IMR-90 (cell line): ENCODE data around the gene DSCAML1. TPM values are rescaled to one million over a fixed set of nuclear protein-coding genes. Genes with fewer than 3 reads are reported as not detected.

ENCODE experiments used
- ATAC-seq: fragments of 200-7000 bp; cut with Tn5 transposase; 2 replicates; pipeline ENCODE4 v1.9.1; 2020; ENCODE audit warnings: low read depth, mild to moderate bottlenecking, moderate library complexity
- BruUV-seq: library from RNA; stranded (reverse); fragments of 400-500 nt; replicated peaks from 2 replicates; lab custom pipeline; 2021; lab: Mats Ljungman, UMichigan
- CTCF ChIA-PET: fragments of 300-600 bp; formaldehyde crosslinking; extraction: SDS; loops from one replicate; lab custom pipeline; 2021; ENCODE audit warnings: antibody characterized with exemption; lab: Yijun Ruan, JAX
- POLR2A ChIA-PET: fragments of 300-600 bp; sonication (Branson Sonifier 250); formaldehyde crosslinking; loops from one replicate; lab custom pipeline; 2022; ENCODE audit warnings: antibody characterized with exemption; ENCODE audit not compliant: unreplicated experiment; lab: Charles Lee
- DNase-seq: peaks from one replicate; pipeline ENCODE4 v3.0.0; 2013
- H2AFZ ChIP-seq: replicated peaks from 2 replicates; pipeline ENCODE3; 2013; ENCODE audit warnings: low read length, mild to moderate bottlenecking; ENCODE audit not compliant: poor library complexity
- H2AK5ac ChIP-seq: 2 replicates; pipeline ENCODE4 v1.6.1; 2013; ENCODE audit warnings: low read depth, low read length, inconsistent platforms
- H2AK9ac ChIP-seq: replicated peaks from 2 replicates; pipeline ENCODE3; 2013; ENCODE audit warnings: mild to moderate bottlenecking, low read depth, low read length, moderate library complexity; ENCODE audit not compliant: poor library complexity
- H2BK120ac ChIP-seq: 2 replicates; pipeline ENCODE4 v1.6.1; 2013; ENCODE audit warnings: low read depth, low read length, inconsistent platforms
- H2BK15ac ChIP-seq: 3 replicates; pipeline ENCODE4 v1.6.1; 2013; ENCODE audit warnings: low read depth, low read length, inconsistent platforms
- H2BK20ac ChIP-seq: 2 replicates; pipeline ENCODE4 v1.6.1; 2013; ENCODE audit warnings: low read depth, mild to moderate bottlenecking, inconsistent platforms, low read length, moderate library complexity
- H2BK5ac ChIP-seq: 2 replicates; pipeline ENCODE4 v1.6.1; 2013; ENCODE audit warnings: mild to moderate bottlenecking, low read depth, low read length, inconsistent platforms; ENCODE audit not compliant: poor library complexity, severe bottlenecking
- H3K14ac ChIP-seq: replicated peaks from 2 replicates; pipeline ENCODE4 v1.6.1; 2013; ENCODE audit warnings: low read depth, low read length, inconsistent platforms
- H3K18ac ChIP-seq: 2 replicates; pipeline ENCODE4 v1.6.1; 2013; ENCODE audit warnings: low read depth, low read length, control low read depth
- H3K23ac ChIP-seq: 2 replicates; pipeline ENCODE4 v1.6.1; 2013; ENCODE audit warnings: low read depth, low read length, inconsistent platforms
- H3K27ac ChIP-seq: 2 replicates; pipeline ENCODE4 v1.5.1; 2013; ENCODE audit warnings: mild to moderate bottlenecking, control low read depth, low read length; ENCODE audit not compliant: insufficient read depth
- H3K27me3 ChIP-seq: 2 replicates; pipeline ENCODE4 v1.6.1; 2013; ENCODE audit warnings: low read length; ENCODE audit not compliant: control insufficient read depth, insufficient read depth
- H3K36me3 ChIP-seq: 2 replicates; pipeline ENCODE4 v1.6.1; 2013; ENCODE audit warnings: low read length, mixed read lengths; ENCODE audit not compliant: control insufficient read depth, insufficient read depth
- H3K4ac ChIP-seq: 2 replicates; pipeline ENCODE4 v1.6.1; 2013; ENCODE audit warnings: low read depth, low read length, inconsistent platforms
- H3K4me1 ChIP-seq: 2 replicates; pipeline ENCODE4 v1.6.1; 2013; ENCODE audit warnings: low read length, mixed read lengths; ENCODE audit not compliant: control insufficient read depth, insufficient read depth
- H3K4me2 ChIP-seq: 2 replicates; pipeline ENCODE4 v1.6.1; 2013; ENCODE audit warnings: low read depth, mild to moderate bottlenecking, control low read depth, low read length, moderate library complexity
- H3K4me3 ChIP-seq: 2 replicates; pipeline ENCODE4 v1.5.1; 2013; ENCODE audit warnings: low read depth, mild to moderate bottlenecking, control low read depth, low read length, moderate library complexity; ENCODE audit not compliant: insufficient read depth
- H3K56ac ChIP-seq: 2 replicates; pipeline ENCODE4 v1.6.1; 2013; ENCODE audit warnings: low read length, inconsistent platforms; ENCODE audit not compliant: insufficient read depth; ENCODE audit errors: extremely low read depth
- H3K79me1 ChIP-seq, 2 experiments: 2 replicates each; pipeline ENCODE4 v1.6.1; 2013; ENCODE audit warnings: low read length in 2 of 2, inconsistent platforms in 1 of 2, low read depth in 1 of 2
- H3K9ac ChIP-seq: 2 replicates; pipeline ENCODE4 v1.6.1; 2013; ENCODE audit warnings: low read depth, low read length, control low read depth
- H3K9me1 ChIP-seq: 2 replicates; pipeline ENCODE4 v1.6.1; 2013; ENCODE audit warnings: low read length, inconsistent platforms; ENCODE audit not compliant: insufficient read depth
- H3K9me3 ChIP-seq: 2 replicates; pipeline ENCODE4 v1.6.1; 2013; ENCODE audit warnings: low read length; ENCODE audit not compliant: control insufficient read depth, insufficient read depth
- H4K20me1 ChIP-seq: 2 replicates; pipeline ENCODE4 v1.6.1; 2013; ENCODE audit warnings: low read length, inconsistent platforms; ENCODE audit not compliant: insufficient read depth
- H4K5ac ChIP-seq: 2 replicates; pipeline ENCODE4 v1.6.1; 2013; ENCODE audit warnings: mild to moderate bottlenecking, low read depth, low read length, control low read depth
- H4K8ac ChIP-seq, 2 experiments: 2 replicates each; pipeline ENCODE4 v1.6.1; 2013; ENCODE audit warnings: low read depth in 2 of 2, low read length in 2 of 2, control low read depth in 1 of 2, inconsistent platforms in 1 of 2
- H4K91ac ChIP-seq: 2 replicates; pipeline ENCODE4 v1.6.1; 2013; ENCODE audit warnings: low read depth, low read length, inconsistent platforms; ENCODE audit not compliant: insufficient read depth
- CEBPB ChIP-seq: IDR thresholded peaks from 2 replicates; pipeline ENCODE4 v1.6.1; 2012; ENCODE audit warnings: low read depth, low read length, improper control_type of control experiment
- CHD1 ChIP-seq: IDR thresholded peaks from 2 replicates; pipeline ENCODE4 v1.6.1; 2012; ENCODE audit warnings: low read depth, low read length, improper control_type of control experiment
- CTCF ChIP-seq: conservative IDR thresholded peaks from 2 replicates; pipeline ENCODE4 v1.5.1; 2012; ENCODE audit warnings: mild to moderate bottlenecking, low read depth, low read length, improper control_type of control experiment
- ELK1 ChIP-seq: fragments of 150-350 bp; IDR thresholded peaks from 2 replicates; pipeline ENCODE4 v1.6.1; 2016; ENCODE audit warnings: low read depth, mild to moderate bottlenecking, low read length, moderate library complexity, borderline replicate concordance
- WGBS, 2 experiments: methylation state at CpG; one replicate each; pipeline versions ENCODE4 v1.1.5 to v1.1.7; 2013; ENCODE audit warnings: missing lambda C conversion rate in 2 of 2; ENCODE audit not compliant: insufficient read length in 1 of 2; ENCODE audit errors: extremely low coverage in 2 of 2; 5-methylcytosine and 5-hydroxymethylcytosine counted together
- dilution Hi-C: fragments of 300-500 bp; cut with HindIII; formaldehyde crosslinking; loops from one replicate; pipeline ENCODE4 v1.14.3; 2018; ENCODE audit warnings: low sequenced_read_pairs; ENCODE audit not compliant: unreplicated experiment
- in situ Hi-C: fragments of 300-500 bp; cut with MboI; formaldehyde crosslinking; loops from 3 replicates; pipeline ENCODE4 v1.14.3; 2019; ENCODE audit warnings: low sequenced_read_pairs, inconsistent platforms, mixed read lengths
- intact Hi-C: fragments of 100-400 bp; cut with micrococcal nuclease; formaldehyde crosslinking; loops from 2 replicates; pipeline ENCODE4 v1.10.0; 2022
- polyA plus RNA-seq, 3 experiments: library from polyadenylated mRNA; depleted of rRNA; stranded (reverse); fragments of >200 nt; gene quantifications; 2 replicates each; pipeline ENCODE4 v1.2.3, GENCODE V29; 2012; ENCODE audit warnings: low replicate concordance in 1 of 3
- total RNA-seq: library from RNA; depleted of rRNA; stranded (reverse); fragments of >200 nt; gene quantifications from 2 replicates; pipeline ENCODE4 v1.2.3, GENCODE V29; 2012

The DSCAML1 gene
- total and polyA plus RNA-seq, 2 of the 4 experiments (the other 2 are of a cell fraction) = not detected

- H3K14ac ChIP-seq = no peak overlapping the region
- no peak overlapping the region for H2AK9ac ChIP-seq
- no peaks in the 10 kb centered on the region for H3K9me3 ChIP-seq
- H2BK20ac ChIP-seq = no peak overlapping the region
- H4K8ac ChIP-seq = no peak overlapping the region
- no peak overlapping the region for H4K5ac ChIP-seq
- no peak overlapping the region for H4K91ac ChIP-seq
- no peak overlapping the region for H3K27ac ChIP-seq
- no peak overlapping the region for H3K4me2 ChIP-seq
- no peaks in the 10 kb centered on the region for H3K4me1 ChIP-seq
- H3K9me1 ChIP-seq = no peaks in the 10 kb centered on the region
- H3K4me3 ChIP-seq = no peak overlapping the region
- peaks cover 14% of the 10 kb centered on the region for H3K27me3 ChIP-seq
- ChIA-PET CTCF (no interaction called here), POLR2A (no interaction called here)
- no peak for ATAC-seq
- BruUV-seq = no TSS peak
- no peaks in the 10 kb centered on the region for H3K36me3 ChIP-seq
- intact Hi-C loops = no loop called here
- dilution Hi-C loops = no loop called here
- H2BK15ac ChIP-seq = no peak overlapping the region
- TF ChIP-seq CEBPB (no peak), CTCF (no peak), CHD1 (no peak), ELK1 (no peak)
- H2AFZ ChIP-seq = no peak overlapping the region
- WGBS, 2 experiments = 14% methylated on average over 2 of the region's 8 CpGs; no CpG with 5 or more reads in 1 of the 2 experiments
- no peak overlapping the region for H2BK5ac ChIP-seq
- no peaks in the 10 kb centered on the region for H3K79me1 ChIP-seq
- no peak overlapping the region for H2BK120ac ChIP-seq
- DNase-seq = no peak
- no peaks in the 10 kb centered on the region for H4K20me1 ChIP-seq
- no peak overlapping the region for H3K4ac ChIP-seq
- in situ Hi-C loops = no loop called here
- no peak overlapping the region for H3K18ac ChIP-seq
- no peak overlapping the region for H3K56ac ChIP-seq
- no peak overlapping the region for H3K9ac ChIP-seq
- no peak overlapping the region for H3K23ac ChIP-seq
- no peak overlapping the region for H2AK5ac ChIP-seq
These were observed 132.1 kb downstream of the DSCAML1 start for GRCh38 chr11:117664897-117665296.
